HG02885 (cell line): Measurements from ENCODE around the gene SUGT1.
"Not testable (repeated sequence)": the region's sequence is repeated elsewhere in the genome, so short reads cannot be mapped to it uniquely, and the experiment has no call there.

Source experiments
- ATAC-seq: cut with Tn5 transposase; IDR thresholded peaks from one replicate; pipeline ENCODE4 v1.9.1; 2021; ENCODE audit warnings: mild to moderate bottlenecking; ENCODE audit not compliant: unreplicated experiment, poor library complexity

The SUGT1 gene

GRCh38 chr13:52652196-52652979, at the start of gene SUGT1:
Gene SUGT1, plus strand, starts transcription at chr13:52652836. Its CDS starts 85 bp downstream, at chr13:52652921.
- ATAC-seq = peak; percentile 94

- ATAC-seq = not testable (repeated sequence)
Measured at GRCh38 chr13:52603316-52603715, 49.3 kb upstream of the SUGT1 start.

- not testable (repeated sequence) for ATAC-seq
Measured at GRCh38 chr13:52606126-52606525, 46.5 kb upstream of the SUGT1 start.

GRCh38 chr13:52606795-52607194, 45.8 kb upstream of the SUGT1 start:
- ATAC-seq = not testable (repeated sequence)

GRCh38 chr13:52608184-52608583, 44.5 kb upstream of the SUGT1 start:
- ATAC-seq = not testable (repeated sequence)

- peak; percentile 85 for ATAC-seq
Measured at GRCh38 chr13:52609013-52609606, 43.5 kb upstream of the SUGT1 start.

GRCh38 chr13:52610158-52610557, 42.5 kb upstream of the SUGT1 start:
- not testable (repeated sequence) for ATAC-seq

- ATAC-seq = no peak
Measured at GRCh38 chr13:52615134-52615801, 37.4 kb upstream of the SUGT1 start.

- ATAC-seq = no peak
Measured at GRCh38 chr13:52615812-52616211, 36.8 kb upstream of the SUGT1 start.

- ATAC-seq = peak; percentile 94
Measured at GRCh38 chr13:52617070-52618060, 35.3 kb upstream of the SUGT1 start.

- peak; percentile 62 for ATAC-seq
Measured at GRCh38 chr13:52631083-52631690, 21.4 kb upstream of the SUGT1 start.

GRCh38 chr13:52638666-52639328, 13.8 kb upstream of the SUGT1 start:
- no peak for ATAC-seq

- ATAC-seq = no peak
Measured at GRCh38 chr13:52642131-52642530, 10.5 kb upstream of the SUGT1 start, which contains the start of gene HNRNPA1L2. Gene HNRNPA1L2, plus strand, starts transcription at chr13:52642431. Its CDS starts 62 bp downstream, at chr13:52642493.

- no peak for ATAC-seq
Measured at GRCh38 chr13:52644108-52644507, 8.5 kb upstream of the SUGT1 start.

GRCh38 chr13:52646967-52647366, 5.7 kb upstream of the SUGT1 start:
- no peak for ATAC-seq

- ATAC-seq = no peak
Measured at GRCh38 chr13:52650731-52651130, 1.9 kb upstream of the SUGT1 start.

GRCh38 chr13:52651897-52652195, 790 bp upstream of the SUGT1 start:
- peak; percentile 11 for ATAC-seq

GRCh38 chr13:52652980-52653303, 306 bp downstream of the SUGT1 start:
- peak; percentile 36 for ATAC-seq

GRCh38 chr13:52659340-52659739, 6.7 kb downstream of the SUGT1 start:
- ATAC-seq = no peak
